Kidney (tissue), 14 donors: ENCODE results near the gene NELFB. TPM values are rescaled to one million over a fixed set of nuclear protein-coding genes. Genes with fewer than 3 reads are reported as not detected.

Source experiments
- DNase-seq, 5 donors: peaks; one replicate each; pipeline ENCODE4 v3.0.0-alpha.2; 2013 to 2020
- FAIRE-seq: peaks from 2 replicates; lab custom pipeline; 2012; peaks lifted over from hg19 to GRCh38; lab: Jason Lieb, UNC
- H3K27ac ChIP-seq, 2 donors: one replicate each; pipeline ENCODE4 v1.7.0; 2013; ENCODE audit warnings: low read depth in 2 of 2, low read length in 2 of 2, inconsistent platforms in 1 of 2
- H3K27me3 ChIP-seq: one replicate; pipeline ENCODE4 v1.7.1; 2013; ENCODE audit warnings: low read length, inconsistent platforms; ENCODE audit not compliant: control insufficient read depth, insufficient read depth
- H3K36me3 ChIP-seq, 3 donors: one replicate each; pipeline versions ENCODE4 v1.7.0 to v1.7.1; 2013; ENCODE audit warnings: low read length in 3 of 3, control low read depth in 1 of 3, inconsistent platforms in 1 of 3; ENCODE audit not compliant: insufficient read depth in 3 of 3, control insufficient read depth in 2 of 3
- H3K4me1 ChIP-seq, 3 donors: one replicate each; pipeline versions ENCODE4 v1.7.0 to v1.7.1; 2013; ENCODE audit warnings: low read length in 3 of 3, inconsistent platforms in 1 of 3, low read depth in 1 of 3; ENCODE audit not compliant: control insufficient read depth in 2 of 3, insufficient read depth in 2 of 3
- H3K4me3 ChIP-seq, 3 donors: one replicate each; pipeline versions ENCODE4 v1.7.0 to v1.8.1; 2013; ENCODE audit warnings: low read length in 3 of 3, control low read depth in 1 of 3, inconsistent platforms in 1 of 3
- H3K9ac ChIP-seq, 3 donors: one replicate each; pipeline versions ENCODE4 v1.7.0 to v1.7.1; 2013; ENCODE audit warnings: low read length in 3 of 3, control low read depth in 1 of 3, inconsistent platforms in 1 of 3
- H3K9me3 ChIP-seq, 3 donors: one replicate each; pipeline versions ENCODE4 v1.7.0 to v1.7.1; 2013; ENCODE audit warnings: low read length in 3 of 3, control low read depth in 1 of 3, inconsistent platforms in 1 of 3; ENCODE audit not compliant: control insufficient read depth in 2 of 3, insufficient read depth in 1 of 3
- CTCF ChIP-seq: IDR thresholded peaks from 3 replicates; pipeline ENCODE4 v1.5.1; 2012; ENCODE audit warnings: mild to moderate bottlenecking, moderate library complexity, borderline replicate concordance; ENCODE audit not compliant: insufficient read depth; ENCODE audit errors: extremely low read depth
- intact Hi-C: fragments of 100-400 bp; cut with DNase I; formaldehyde crosslinking; loops from one replicate; pipeline ENCODE4 v1.11.1; 2022
- polyA plus RNA-seq: library from polyadenylated mRNA; stranded (reverse); fragments of 350-450 nt; fragmentation: Illumina TruSeq; extraction: RNeasy Lipid Tissue Mini Kit (QIAGEN cat#74804); gene quantifications from one replicate; pipeline ENCODE4 v1.2.3, GENCODE V29; 2014; ENCODE audit warnings: low read depth, low replicate concordance; ENCODE audit not compliant: insufficient read depth
- total RNA-seq: library from RNA; stranded (reverse); fragmentation: NEBNext Ultra II Directional; extraction: Animal tissue kit (Norgen Biotek cat#: 25700); gene quantifications from one replicate; pipeline ENCODE4 v1.2.1, GENCODE V29; 2021
- donor health status: control.
- donor health status: control.
- donor health status: control.
- donor health status: control.
- donor health status: control.
- donor health status: DM: yes; HTN: yes; CAD: no.
- donor health status: Normal renal cell carcinoma (clear cell type).

The NELFB gene
- total and polyA plus RNA-seq, 2 donors from 2014 or later: 43.8 to 57.3 TPM

GRCh38 chr9:137304383-137305059 lies 49.4 kb downstream of the NELFB start:
- DNase-seq: peak in 3 of 5 donors; percentile 58 to 79 (median 73)
- intact Hi-C loops: no loop called here
- H3K36me3 ChIP-seq: no peaks in the 10 kb centered on the region
- FAIRE-seq: no peak
- no peaks in the 10 kb centered on the region for H3K27me3 ChIP-seq
- TF ChIP-seq CTCF: no peak
- no peaks in the 10 kb centered on the region for H3K9me3 ChIP-seq
- no peak overlapping the region for H3K9ac ChIP-seq
- H3K4me3 ChIP-seq: no peak overlapping the region
- peaks cover 0 to 21% (median 11%) of the 10 kb centered on the region in 3 donors for H3K4me1 ChIP-seq
- H3K27ac ChIP-seq: peak overlapping the region; percentile 78 to 85

- Histone ChIP-seq H3K36me3 (no peaks in the 10 kb centered on the region), H3K27ac (peak overlapping the region; percentile 78 to 85), H3K4me1 (peaks cover 0 to 21% (median 11%) of the 10 kb centered on the region in 3 donors), H3K9me3 (no peaks in the 10 kb centered on the region), H3K9ac (peak overlapping the region in 1 of 3 donors; percentile 41), H3K4me3 (peak overlapping the region in 1 of 3 donors; percentile 29), H3K27me3 (no peaks in the 10 kb centered on the region)
- DNase-seq (peak; percentile 82 to 91 (median 88)), FAIRE-seq (no peak)
- intact Hi-C loops: no loop called here
- no peak for TF ChIP-seq CTCF
These were observed 50.1 kb downstream of the NELFB start for GRCh38 chr9:137305060-137305797.

GRCh38 chr9:137305798-137306065 lies 50.6 kb downstream of the NELFB start:
- DNase-seq: peak in 1 of 5 donors; percentile 87
- Histone ChIP-seq H3K36me3 (no peaks in the 10 kb centered on the region), H3K27ac (peak overlapping the region; percentile 78 to 85), H3K9ac (peak overlapping the region in 1 of 3 donors; percentile 41), H3K9me3 (no peaks in the 10 kb centered on the region), H3K4me3 (peak overlapping the region in 1 of 3 donors; percentile 29), H3K4me1 (peaks cover 0 to 21% (median 11%) of the 10 kb centered on the region in 3 donors), H3K27me3 (no peaks in the 10 kb centered on the region)
- TF ChIP-seq CTCF: no peak
- intact Hi-C loops: no loop called here
- FAIRE-seq: no peak
